Sigmoid colon (tissue), 4 donors: ENCODE data around the gene PCGF6.

ENCODE experiments used
- POLR2AphosphoS5 ChIP-seq, 4 donors: sonication (generic); formaldehyde crosslinking; IDR thresholded peaks; one replicate each; pipeline ENCODE4 v1.6.1; 2017; ENCODE audit warnings: antibody characterized with exemption in 4 of 4
- TF ChIP-seq, protein P1 (sequence below), 4 experiments: fragments of 450-650 bp in 3 of 4; fragments of 200-600 bp in 1 of 4; IDR thresholded peaks; one replicate each; pipeline ENCODE4 v1.5.1; 2016 to 2019; ENCODE audit warnings: antibody characterized with exemption in 4 of 4, mild to moderate bottlenecking in 3 of 4, moderate library complexity in 2 of 4

DNA sequence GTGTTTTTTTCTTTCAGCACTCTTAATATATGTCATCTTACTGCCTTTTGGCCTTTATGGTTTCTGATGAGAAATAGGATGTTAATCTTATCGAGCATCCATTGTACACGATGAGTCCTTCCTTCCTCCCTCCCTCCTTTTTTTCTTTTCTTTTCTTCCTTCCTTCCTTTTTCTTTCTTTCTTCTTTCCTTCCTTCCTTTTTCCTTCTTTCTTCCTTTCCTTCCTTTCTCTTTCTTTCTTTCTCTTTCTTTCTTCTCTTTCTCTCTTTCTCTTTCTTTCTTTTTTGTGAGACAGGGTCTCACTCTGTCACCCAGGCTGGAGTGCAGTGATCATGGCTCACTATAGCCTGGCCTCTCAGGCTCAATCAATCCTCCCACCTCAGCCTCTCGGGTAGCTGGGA is 96.8 kb downstream of the PCGF6 start:
- TF ChIP-seq, protein P1, sequence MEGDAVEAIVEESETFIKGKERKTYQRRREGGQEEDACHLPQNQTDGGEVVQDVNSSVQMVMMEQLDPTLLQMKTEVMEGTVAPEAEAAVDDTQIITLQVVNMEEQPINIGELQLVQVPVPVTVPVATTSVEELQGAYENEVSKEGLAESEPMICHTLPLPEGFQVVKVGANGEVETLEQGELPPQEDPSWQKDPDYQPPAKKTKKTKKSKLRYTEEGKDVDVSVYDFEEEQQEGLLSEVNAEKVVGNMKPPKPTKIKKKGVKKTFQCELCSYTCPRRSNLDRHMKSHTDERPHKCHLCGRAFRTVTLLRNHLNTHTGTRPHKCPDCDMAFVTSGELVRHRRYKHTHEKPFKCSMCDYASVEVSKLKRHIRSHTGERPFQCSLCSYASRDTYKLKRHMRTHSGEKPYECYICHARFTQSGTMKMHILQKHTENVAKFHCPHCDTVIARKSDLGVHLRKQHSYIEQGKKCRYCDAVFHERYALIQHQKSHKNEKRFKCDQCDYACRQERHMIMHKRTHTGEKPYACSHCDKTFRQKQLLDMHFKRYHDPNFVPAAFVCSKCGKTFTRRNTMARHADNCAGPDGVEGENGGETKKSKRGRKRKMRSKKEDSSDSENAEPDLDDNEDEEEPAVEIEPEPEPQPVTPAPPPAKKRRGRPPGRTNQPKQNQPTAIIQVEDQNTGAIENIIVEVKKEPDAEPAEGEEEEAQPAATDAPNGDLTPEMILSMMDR (IDR thresholded peaks at IDR 0.05), result no peak
- TF ChIP-seq POLR2AphosphoS5 (IDR thresholded peaks at IDR 0.05), result no peak
